K562 (cell line): ENCODE data around the gene TRMT112. TPM values are rescaled to one million over a fixed set of nuclear protein-coding genes. Genes with fewer than 3 reads are reported as not detected.

ENCODE experiments used
- ARNT ChIP-seq, 2 experiments: fragments of 450-650 bp; IDR thresholded peaks; 2 replicates each; pipeline ENCODE4 v1.6.1; 2016; ENCODE audit warnings: mild to moderate bottlenecking in 1 of 2
- ASH1L ChIP-seq: fragments of 450-650 bp; IDR thresholded peaks from 2 replicates; pipeline ENCODE4 v1.6.1; 2018; ENCODE audit warnings: borderline replicate concordance, mild to moderate bottlenecking, low read depth; ENCODE audit not compliant: partially characterized antibody
- E2F3 ChIP-seq: fragments of 250-450 bp; sonication (Bioruptor Pico); IDR thresholded peaks from 2 replicates; pipeline ENCODE4 v1.4.0; 2020; ENCODE audit warnings: mild to moderate bottlenecking
- E4F1 ChIP-seq: fragments of 250-450 bp; sonication (Bioruptor Pico); IDR thresholded peaks from 2 replicates; pipeline ENCODE4 v1.5.0; 2021; ENCODE audit warnings: mild to moderate bottlenecking, borderline replicate concordance
- HNRNPLL ChIP-seq: fragments of 200-400 bp; formaldehyde crosslinking; IDR thresholded peaks from 2 replicates; pipeline ENCODE4 v1.6.1; 2017; ENCODE audit warnings: low read length, low read depth, mild to moderate bottlenecking; ENCODE audit not compliant: poor library complexity, severe bottlenecking
- MLLT1 ChIP-seq, 2 experiments: fragments of 450-650 bp; IDR thresholded peaks; 2 replicates each; pipeline ENCODE4 v1.6.1; 2016
- MTF1 ChIP-seq: fragments of 250-450 bp; sonication (Bioruptor Pico); IDR thresholded peaks from 2 replicates; pipeline ENCODE4 v1.9.0; 2021; ENCODE audit warnings: moderate library complexity, mild to moderate bottlenecking, inconsistent platforms, borderline replicate concordance
- NR1H2 ChIP-seq: sonication (generic); formaldehyde crosslinking; IDR thresholded peaks from 2 replicates; pipeline ENCODE4 v1.4.0; 2020; ENCODE audit warnings: mild to moderate bottlenecking, missing genetic modification reagents
- PRDM10 ChIP-seq: fragments of 450-650 bp; IDR thresholded peaks from 2 replicates; pipeline ENCODE4 v1.6.1; 2018; ENCODE audit not compliant: partially characterized antibody
- PREB ChIP-seq: sonication (generic); formaldehyde crosslinking; IDR thresholded peaks from 2 replicates; pipeline ENCODE4 v1.8.1; 2023; ENCODE audit warnings: mild to moderate bottlenecking, missing genetic modification reagents
- SREBF2 ChIP-seq: sonication (generic); formaldehyde crosslinking; IDR thresholded peaks from 2 replicates; pipeline ENCODE4 v1.4.0; 2020; ENCODE audit warnings: mild to moderate bottlenecking, missing genetic modification reagents
- XRCC5 ChIP-seq: fragments of 200-400 bp; formaldehyde crosslinking; IDR thresholded peaks from 2 replicates; pipeline ENCODE4 v1.6.1; 2017; ENCODE audit warnings: low read depth, mild to moderate bottlenecking, low read length
- ZBTB11 ChIP-seq, 3 experiments: fragments of 200-800 bp in 1 of 3; fragments of 250-450 bp in 1 of 3; fragments of 450-650 bp in 1 of 3; sonication (Bioruptor Pico) in 1 of 3; sonication (Bioruptor generic) in 1 of 3; formaldehyde crosslinking in 1 of 3; IDR thresholded peaks; 2 replicates each; pipeline versions ENCODE4 v1.6.1 to v1.8.0; 2016 to 2022; ENCODE audit warnings: mild to moderate bottlenecking in 2 of 3, missing genetic modification characterization in 2 of 3, missing compliant biosample characterization in 1 of 3, moderate library complexity in 1 of 3
- polyA plus RNA-seq, 8 experiments: library from polyadenylated mRNA; depleted of rRNA in 4 of 8; stranded (reverse) in 5 of 8; unstranded in 3 of 8; fragments of >200 nt; fragmentation: Nextera tagmentation in 2 of 8; fragmentation: Illumina TruSeq in 1 of 8; extraction: Ambion mirVana in 2 of 8; extraction: Trizol in 1 of 8; gene quantifications; 2 replicates each; pipeline versions ENCODE4 v1.2.1 to v1.2.3, GENCODE V29; 2011 to 2014; ENCODE audit warnings: inconsistent platforms in 1 of 8, missing spikeins in 1 of 8
- total RNA-seq, 7 experiments: library from RNA; depleted of rRNA in 6 of 7; stranded (reverse); fragments of >200 nt in 6 of 7; fragmentation: Illumina TruSeq in 2 of 7; extraction: Trizol in 2 of 7; gene quantifications; 2 replicates each; pipeline versions ENCODE4 v1.2.1 to v1.2.3, GENCODE V29; 2011 to 2021; ENCODE audit warnings: low replicate concordance in 1 of 7

The TRMT112 gene
- total and polyA plus RNA-seq, 9 of the 15 experiments (the other 6 are each of a cell fraction or from before 2014, with no cell fraction given) = 162 to 444 (median 300) TPM

- TF ChIP-seq ZBTB11 (CRISPR knock-in tag; IDR thresholded peaks at IDR 0.05) (peak; percentile 84 to 97 (median 86); a peak in 5 of 6 replicates), ASH1L (peak; percentile 86), E4F1 (CRISPR knock-in tag) (no peak), PRDM10 (peak; percentile 10), NR1H2 (peak; percentile 98; the same call in 1 of the 2 replicates), E2F3 (peak; percentile 73; the same call in 1 of the 2 replicates), HNRNPLL (peak; percentile 65), PREB (peak; percentile 88), MLLT1 (IDR thresholded peaks at IDR 0.05) (0 out of 4 replicates have a peak, but pooled peaks of 1 of the 2 experiments have one; percentile 28), XRCC5 (peak; percentile 76; the same call in 1 of the 2 replicates), MTF1 (CRISPR knock-in tag) (no peak), SREBF2 (CRISPR knock-in tag) (no peak), ARNT (IDR thresholded peaks at IDR 0.05) (no peak)
Measured at GRCh38 chr11:64269540-64270220, 47.7 kb downstream of the TRMT112 start (continued).
